HepG2 (cell line): ENCODE measurements around the gene AKAP8L. TPM values are rescaled to one million over a fixed set of nuclear protein-coding genes. Genes with fewer than 3 reads are reported as not detected.

Experiments used
- ATAC-seq: fragments of 200-7000 bp; cut with Tn5 transposase; 3 replicates; pipeline ENCODE4 v1.9.1; 2020; ENCODE audit warnings: mild to moderate bottlenecking, moderate library complexity
- BruUV-seq: library from RNA; stranded (reverse); fragments of 400-500 nt; replicated peaks from 2 replicates; lab custom pipeline; 2021; lab: Mats Ljungman, UMichigan
- CTCF ChIA-PET: fragments of 300-600 bp; formaldehyde crosslinking; extraction: SDS; loops from one replicate; lab custom pipeline; 2021; ENCODE audit warnings: low total read pairs, inconsistent platforms, low intra/inter-chr PET ratio; lab: Yijun Ruan, JAX
- POLR2A ChIA-PET: fragments of 350-600 bp; sonication (Branson Sonifier 250); formaldehyde crosslinking; loops from one replicate; lab custom pipeline; 2020; ENCODE audit warnings: antibody characterized with exemption, inconsistent platforms; lab: Yijun Ruan, JAX
- DNase-seq: peaks from one replicate; pipeline ENCODE4 v3.0.0-alpha.2; 2015; ENCODE audit warnings: low spot score
- FAIRE-seq: peaks from 3 replicates; lab custom pipeline; 2011; peaks lifted over from hg19 to GRCh38; lab: Jason Lieb, UNC
- H2AFZ ChIP-seq: one replicate; pipeline ENCODE4 v1.6.1; 2011; ENCODE audit warnings: low read length, inconsistent platforms
- H3K27ac ChIP-seq: fragments of 300-600 bp; 3 replicates; pipeline ENCODE4 v1.8.0; 2011; ENCODE audit warnings: mixed run types, mild to moderate bottlenecking, mixed read lengths, low read length, inconsistent platforms; ENCODE audit not compliant: insufficient read depth; ENCODE audit errors: extremely low read length
- H3K27me3 ChIP-seq, 2 experiments: fragments of 200-600 bp in 1 of 2; 2 replicates in 1 of 2; 3 replicates in 1 of 2; pipeline versions ENCODE4 v1.6.0 to v1.8.0; 2011; ENCODE audit warnings: low read length in 2 of 2, mild to moderate bottlenecking in 2 of 2, moderate library complexity in 2 of 2, inconsistent platforms in 1 of 2; ENCODE audit not compliant: insufficient read depth in 2 of 2, control insufficient read depth in 1 of 2
- H3K36me3 ChIP-seq, 2 experiments: fragments of 200-600 bp in 1 of 2; replicated peaks in 1 of 2; 2 replicates in 1 of 2; 3 replicates in 1 of 2; pipeline versions ENCODE4 v1.5.1 to v1.8.0; 2011; ENCODE audit warnings: low read length in 2 of 2, inconsistent platforms in 1 of 2; ENCODE audit not compliant: insufficient read depth in 2 of 2, control insufficient read depth in 1 of 2
- H3K4me1 ChIP-seq: 2 replicates; pipeline ENCODE4 v1.5.1; 2012; ENCODE audit warnings: low read length, inconsistent platforms; ENCODE audit not compliant: insufficient read depth
- H3K4me2 ChIP-seq: 2 replicates; pipeline ENCODE4 v1.6.0; 2011; ENCODE audit warnings: low read depth, low read length, inconsistent platforms
- H3K4me3 ChIP-seq, 3 experiments: fragments of 200-600 bp in 1 of 3; sonication (generic), shearing (Covaris generic) in 1 of 3; replicated peaks in 1 of 3; 2 replicates each; pipeline ENCODE4 v1.5.1; 2011 to 2016; ENCODE audit warnings: low read length in 3 of 3, inconsistent platforms in 2 of 3, low read depth in 2 of 3, mild to moderate bottlenecking in 2 of 3, control low read depth in 1 of 3, mixed read lengths in 1 of 3; ENCODE audit not compliant: insufficient read depth in 1 of 3
- H3K79me2 ChIP-seq: one replicate; pipeline ENCODE4 v1.6.1; 2011; ENCODE audit warnings: low read length, inconsistent platforms; ENCODE audit not compliant: insufficient read depth
- H3K9ac ChIP-seq: 2 replicates; pipeline ENCODE4 v1.6.0; 2011; ENCODE audit warnings: mild to moderate bottlenecking, low read depth, low read length, inconsistent platforms; ENCODE audit not compliant: insufficient read depth
- H3K9me3 ChIP-seq: 2 replicates; pipeline ENCODE4 v1.5.1; 2012; ENCODE audit warnings: mild to moderate bottlenecking, low read length
- H4K20me1 ChIP-seq: 2 replicates; pipeline ENCODE4 v1.6.0; 2011; ENCODE audit warnings: inconsistent platforms, mild to moderate bottlenecking, low read length, moderate library complexity; ENCODE audit not compliant: insufficient read depth
- AGO1 ChIP-seq: fragments of 200-400 bp; formaldehyde crosslinking; IDR thresholded peaks from 2 replicates; pipeline ENCODE4 v1.6.1; 2017; ENCODE audit warnings: mild to moderate bottlenecking, low read depth, low read length, moderate library complexity; ENCODE audit not compliant: poor library complexity, severe bottlenecking
- DMAP1 ChIP-seq: IDR thresholded peaks from 2 replicates; pipeline ENCODE4 v1.6.1; 2016
- FOSL1 ChIP-seq: sonication (generic); formaldehyde crosslinking; IDR thresholded peaks from 2 replicates; pipeline ENCODE4 v1.9.0; 2021; ENCODE audit warnings: missing genetic modification reagents, borderline replicate concordance
- GLI4 ChIP-seq: sonication (generic); formaldehyde crosslinking; IDR thresholded peaks from 2 replicates; pipeline ENCODE4 v1.5.1; 2020; ENCODE audit warnings: missing genetic modification reagents, mild to moderate bottlenecking, moderate library complexity, borderline replicate concordance
- HOXA5 ChIP-seq: sonication (generic); formaldehyde crosslinking; IDR thresholded peaks from 2 replicates; pipeline ENCODE4 v1.4.0; 2020; ENCODE audit warnings: missing genetic modification reagents
- HOXD1 ChIP-seq: sonication (generic); formaldehyde crosslinking; IDR thresholded peaks from 2 replicates; pipeline ENCODE4 v1.5.0; 2020; ENCODE audit warnings: missing genetic modification reagents
- KLF16 ChIP-seq, 2 experiments: sonication (generic) in 1 of 2; formaldehyde crosslinking in 1 of 2; IDR thresholded peaks; 2 replicates each; pipeline versions ENCODE4 v1.6.1 to v1.8.0; 2016 to 2023; ENCODE audit warnings: missing genetic modification reagents in 2 of 2, missing compliant biosample characterization in 1 of 2
- NR2F2 ChIP-seq: IDR thresholded peaks from 2 replicates; pipeline ENCODE4 v1.6.1; 2012; ENCODE audit warnings: low read depth, inconsistent platforms, borderline replicate concordance
- PCBP1 ChIP-seq: fragments of 200-400 bp; formaldehyde crosslinking; IDR thresholded peaks from 2 replicates; pipeline ENCODE4 v1.6.1; 2017; ENCODE audit warnings: mild to moderate bottlenecking, low read depth, low read length, borderline replicate concordance
- POLR2A ChIP-seq, 2 experiments: IDR thresholded peaks; 2 replicates each; pipeline ENCODE4 v1.6.1; 2011; ENCODE audit warnings: low read depth in 2 of 2, low read length in 2 of 2, mild to moderate bottlenecking in 1 of 2, moderate library complexity in 1 of 2; ENCODE audit not compliant: insufficient read depth in 1 of 2
- SP140L ChIP-seq: sonication (generic); formaldehyde crosslinking; IDR thresholded peaks from 2 replicates; pipeline ENCODE4 v1.4.0; 2020; ENCODE audit warnings: missing genetic modification reagents, borderline replicate concordance
- WIZ ChIP-seq: sonication (generic); formaldehyde crosslinking; IDR thresholded peaks from 2 replicates; pipeline ENCODE4 v1.5.1; 2020; ENCODE audit warnings: mild to moderate bottlenecking, missing genetic modification reagents
- ZFP36 ChIP-seq: fragments of 150-350 bp; IDR thresholded peaks from 2 replicates; pipeline ENCODE4 v1.6.1; 2018; ENCODE audit warnings: borderline replicate concordance, low read length, low read depth; ENCODE audit not compliant: partially characterized antibody
- ZNF224 ChIP-seq: sonication (generic); formaldehyde crosslinking; IDR thresholded peaks from 2 replicates; pipeline ENCODE4 v1.5.0; 2020; ENCODE audit warnings: mild to moderate bottlenecking, missing genetic modification reagents
- ZNF567 ChIP-seq: sonication (generic); formaldehyde crosslinking; IDR thresholded peaks from 2 replicates; pipeline ENCODE4 v1.8.1; 2023; ENCODE audit warnings: mild to moderate bottlenecking, missing genetic modification reagents, borderline replicate concordance
- ZNF577 ChIP-seq: sonication (generic); formaldehyde crosslinking; IDR thresholded peaks from 2 replicates; pipeline ENCODE4 v1.4.0; 2020; ENCODE audit warnings: mild to moderate bottlenecking, low read depth, missing genetic modification reagents, borderline replicate concordance
- ZSCAN31 ChIP-seq: sonication (generic); formaldehyde crosslinking; IDR thresholded peaks from 2 replicates; pipeline ENCODE4 v1.5.0; 2020; ENCODE audit warnings: low read depth, mild to moderate bottlenecking, missing genetic modification reagents
- WGBS: methylation state at CpG from one replicate; pipeline ENCODE4 v1.1.6; 2017; ENCODE audit warnings: low lambda C conversion rate; 5-methylcytosine and 5-hydroxymethylcytosine counted together
- in situ Hi-C: cut with HindIII; loops from 2 replicates; pipeline ENCODE4 v1.10.0; 2017; ENCODE audit warnings: low pct_unique_long_range_greater_than_20kb; ENCODE audit not compliant: extremely low pct_ligation_motif_present
- intact Hi-C: fragments of 100-400 bp; cut with micrococcal nuclease; formaldehyde crosslinking; loops from one replicate; pipeline ENCODE4 v1.10.0; 2022; ENCODE audit not compliant: unreplicated experiment
- polyA plus RNA-seq, 8 experiments: library from polyadenylated mRNA; depleted of rRNA in 3 of 8; stranded (reverse) in 7 of 8; unstranded in 1 of 8; fragments of >200 nt; fragmentation: Illumina TruSeq in 4 of 8; extraction: Trizol in 4 of 8; gene quantifications; 2 replicates each; pipeline versions ENCODE4 v1.2.1 to v1.2.3, GENCODE V29; 2011 to 2016; ENCODE audit warnings: low read depth in 4 of 8, missing spikeins in 1 of 8, mixed read lengths in 1 of 8; ENCODE audit not compliant: insufficient read depth in 1 of 8
- total RNA-seq, 5 experiments: library from RNA; depleted of rRNA; stranded (reverse); fragments of >200 nt; fragmentation: Illumina TruSeq; extraction: Trizol; gene quantifications; 2 replicates each; pipeline ENCODE4 v1.2.3, GENCODE V29; 2016; ENCODE audit warnings: low read depth in 1 of 5
- TF ChIP-seq, protein P1 (sequence below): sonication (generic); formaldehyde crosslinking; IDR thresholded peaks from 2 replicates; pipeline ENCODE4 v1.5.0; 2020; ENCODE audit warnings: missing genetic modification reagents
- TF ChIP-seq, protein P2 (sequence below): IDR thresholded peaks from 2 replicates; pipeline ENCODE4 v1.6.1; 2012; ENCODE audit warnings: inconsistent platforms

AKAP8L gene
- total and polyA plus RNA-seq, 2 of the 13 experiments (the other 11 are each of a cell fraction or from before 2014, with no cell fraction given): 48.2 to 49.6 TPM

DNA sequence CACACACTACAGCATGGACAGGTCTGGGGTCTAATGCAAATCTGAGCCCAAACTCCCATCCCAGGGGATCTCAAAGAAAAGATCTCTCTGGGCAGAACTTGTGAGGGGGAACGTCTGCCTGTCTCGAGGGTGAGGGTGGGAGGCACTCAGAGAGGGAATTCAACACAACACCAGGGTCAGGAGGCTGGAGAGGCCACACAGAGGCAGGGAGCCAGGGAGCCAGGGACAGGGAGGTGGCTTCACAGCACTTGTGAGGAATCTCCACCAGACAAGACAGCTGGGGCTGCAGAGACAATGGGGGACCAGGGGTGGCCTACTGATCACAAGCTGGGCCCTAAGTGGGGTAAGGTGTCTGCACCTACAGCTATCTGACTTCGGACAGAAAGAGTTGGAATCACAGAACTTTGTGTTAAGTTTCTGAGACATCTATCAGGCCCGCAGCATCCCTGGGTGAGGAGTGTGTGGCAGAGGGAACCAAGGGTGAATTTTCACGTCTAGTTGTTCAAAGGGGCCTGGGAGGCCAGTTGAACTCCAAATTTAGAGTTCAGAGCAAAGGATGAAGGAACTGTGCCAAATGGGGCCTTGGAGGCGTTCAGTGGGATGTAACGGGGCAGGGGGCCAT is 12.7 kb upstream of the AKAP8L start (continued):
- TF ChIP-seq ZNF567 (peak; percentile 65; the same call in 1 of the 2 replicates), FOSL1 (CRISPR knock-in tag) (no peak), SP140L (CRISPR knock-in tag) (no peak)

DNA sequence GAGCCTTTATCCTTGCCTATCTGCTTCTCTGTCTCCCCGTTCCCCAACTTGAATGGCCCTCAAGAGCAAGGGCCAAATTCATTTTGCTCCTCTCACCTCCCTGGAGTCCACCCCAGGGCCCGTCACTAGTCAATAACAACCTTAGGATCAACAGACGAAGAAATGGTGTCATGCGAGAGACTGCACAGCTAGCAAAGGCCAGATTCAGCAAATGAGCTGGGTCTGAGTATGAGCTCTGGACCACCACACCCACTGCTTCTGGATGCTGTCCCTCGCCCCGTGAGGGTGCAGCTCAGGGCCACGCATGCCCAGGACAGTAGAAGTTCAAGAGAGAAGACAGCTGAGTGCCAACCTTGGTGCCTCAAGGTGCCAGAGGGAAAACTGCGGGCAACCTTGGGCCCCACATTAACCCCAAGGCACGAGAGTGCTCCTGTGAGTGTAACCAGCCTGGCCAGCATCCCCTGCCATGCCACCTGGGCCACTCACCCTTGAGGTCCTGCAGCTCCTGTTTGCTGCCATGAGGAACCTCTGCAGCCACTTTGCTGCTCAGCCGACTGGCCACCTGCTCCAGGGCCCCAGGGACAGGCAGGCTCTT is 11.8 kb upstream of the AKAP8L start:
- no peak for ATAC-seq
- Histone ChIP-seq H3K9ac (peak overlapping the region; percentile 93; the same call in 1 of the 2 replicates), H3K36me3 (peaks cover 14 to 25% of the 10 kb centered on the region in 2 experiments; a peak in 4 of 5 replicates), H2AFZ (no peak overlapping the region), H3K27ac (no peak overlapping the region), H3K4me2 (peak overlapping the region; percentile 77), H3K79me2 (peaks cover 24% of the 10 kb centered on the region), H3K9me3 (no peaks in the 10 kb centered on the region), H3K4me1 (peaks cover 23% of the 10 kb centered on the region), H3K4me3 (peak overlapping the region in 2 of 3 experiments; percentile 85 to 94; a peak in 3 of 6 replicates), H3K27me3 (no peaks in the 10 kb centered on the region; a peak in 2 of 5 replicates), H4K20me1 (no peaks in the 10 kb centered on the region)
- FAIRE-seq: no peak
- WGBS: 92% methylated on average over 7 of the region's 10 CpGs
- no TSS peak for BruUV-seq
- POLR2A ChIA-PET: interaction anchor here (1.0 to 2.0 kb wide), 2 partner anchors 12 to 51 kb away, joined by 3 to 10 read pairs; partner anchors contain the start of genes AKAP8 and AKAP8L
- in situ Hi-C loops (no loop called here), intact Hi-C loops (loop anchor here (5.0 kb wide), 1 partner anchor 127 kb away; no protein-coding TSS in a partner anchor)
- DNase-seq: no peak
- CTCF ChIA-PET: no interaction called here
- TF ChIP-seq AGO1: no peak
- no peak for TF ChIP-seq PCBP1
- no peak for TF ChIP-seq NR2F2
- TF ChIP-seq DMAP1 (CRISPR knock-in tag): no peak
- TF ChIP-seq ZFP36: no peak
- TF ChIP-seq, protein P1, sequence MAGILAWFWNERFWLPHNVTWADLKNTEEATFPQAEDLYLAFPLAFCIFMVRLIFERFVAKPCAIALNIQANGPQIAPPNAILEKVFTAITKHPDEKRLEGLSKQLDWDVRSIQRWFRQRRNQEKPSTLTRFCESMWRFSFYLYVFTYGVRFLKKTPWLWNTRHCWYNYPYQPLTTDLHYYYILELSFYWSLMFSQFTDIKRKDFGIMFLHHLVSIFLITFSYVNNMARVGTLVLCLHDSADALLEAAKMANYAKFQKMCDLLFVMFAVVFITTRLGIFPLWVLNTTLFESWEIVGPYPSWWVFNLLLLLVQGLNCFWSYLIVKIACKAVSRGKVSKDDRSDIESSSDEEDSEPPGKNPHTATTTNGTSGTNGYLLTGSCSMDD: no peak
- TF ChIP-seq KLF16 (CRISPR knock-in tag; IDR thresholded peaks at IDR 0.05): no peak
- TF ChIP-seq GLI4 (CRISPR knock-in tag): no peak
- no peak for TF ChIP-seq HOXA5 (CRISPR knock-in tag)
- TF ChIP-seq ZNF577 (CRISPR knock-in tag): no peak
- no peak for TF ChIP-seq ZSCAN31 (CRISPR knock-in tag)
- TF ChIP-seq HOXD1 (CRISPR knock-in tag): no peak
- TF ChIP-seq, protein P2, sequence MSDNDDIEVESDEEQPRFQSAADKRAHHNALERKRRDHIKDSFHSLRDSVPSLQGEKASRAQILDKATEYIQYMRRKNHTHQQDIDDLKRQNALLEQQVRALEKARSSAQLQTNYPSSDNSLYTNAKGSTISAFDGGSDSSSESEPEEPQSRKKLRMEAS: no peak
- no peak for TF ChIP-seq POLR2A (IDR thresholded peaks at IDR 0.05; ENCODE audit: insufficient read depth in 1 of 2, low read depth in 2 of 2, low read length in 2 of 2)
- no peak for TF ChIP-seq WIZ (CRISPR knock-in tag)
- no peak for TF ChIP-seq ZNF224 (CRISPR knock-in tag)
